ENCODE data around the gene ADD1. TPM values are rescaled to one million over a fixed set of nuclear protein-coding genes. Genes with fewer than 3 reads are reported as not detected.

Gene ADD1
- total and polyA plus RNA-seq, 2 experiments from 2014 or later: 175 to 219 TPM

DNA sequence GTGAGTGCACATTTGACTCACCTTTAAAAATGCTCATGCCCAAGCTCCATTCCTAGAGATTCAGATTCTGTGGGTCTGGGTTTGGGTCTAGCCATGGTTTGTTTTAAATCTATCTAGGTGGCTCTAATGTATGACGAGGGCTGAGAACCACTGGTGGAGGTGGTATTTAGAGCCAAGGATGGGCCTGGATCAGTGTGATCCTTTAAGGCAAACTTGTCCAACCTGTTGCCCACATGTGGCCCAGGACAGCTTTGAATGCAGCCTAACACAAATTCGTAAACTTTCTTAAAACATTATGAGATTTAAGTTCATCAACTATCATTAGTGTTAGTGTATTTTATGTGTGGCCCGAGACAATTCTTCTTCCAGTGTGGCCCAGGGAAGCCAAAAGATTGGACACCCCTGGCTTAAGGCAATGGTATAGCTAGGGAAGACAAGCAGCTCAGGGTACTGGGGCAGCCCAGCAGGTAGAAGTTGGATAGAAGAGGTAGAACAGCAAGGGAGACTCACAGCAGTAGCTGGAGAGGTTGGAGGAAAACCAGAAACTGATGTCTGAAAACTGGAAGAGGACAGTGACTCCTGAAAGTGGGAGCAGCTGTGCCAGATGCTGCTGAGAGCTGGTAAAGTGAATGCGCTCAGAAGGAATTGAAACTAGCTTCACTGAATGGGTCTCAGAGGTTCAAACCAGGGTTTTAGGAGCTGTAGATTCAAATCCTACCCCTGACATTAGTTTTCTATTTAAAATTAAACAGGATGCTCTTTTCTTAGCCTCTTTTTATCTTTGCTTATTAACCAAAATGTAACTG lies 18.2 kb downstream of the ADD1 start:
- no peak overlapping the region for H2AFZ ChIP-seq
- in situ Hi-C loops (cut with MboI): no loop called here
- no peaks in the 10 kb centered on the region for H3K36me3 ChIP-seq (ENCODE audit: low read depth)
- peak overlapping the region; percentile 33; the same call in 1 of the 2 replicates for H3K27ac ChIP-seq
- H3K9me2 ChIP-seq (ENCODE audit: insufficient read depth): no peaks in the 10 kb centered on the region
- no peak overlapping the region for H3K4me2 ChIP-seq (ENCODE audit: unreplicated experiment)
- TF ChIP-seq EZH2phosphoT487 (IDR thresholded peaks at IDR 0.05; ENCODE audit: insufficient read depth, low read depth) (no peak), EZH2 (IDR thresholded peaks at IDR 0.05; ENCODE audit: insufficient read depth, poor library complexity, severe bottlenecking) (no peak)
- no peak overlapping the region for H3K9ac ChIP-seq
- H4K20me1 ChIP-seq (ENCODE audit: insufficient read depth): peaks cover 48% of the 10 kb centered on the region; the same call in 1 of the 2 replicates
- H3K79me2 ChIP-seq (ENCODE audit: insufficient read depth): peaks cover 100% of the 10 kb centered on the region
- H3K4me1 ChIP-seq (ENCODE audit: insufficient read depth): peaks cover 43% of the 10 kb centered on the region
- WGBS, 2 experiments (ENCODE audit: low coverage in 1 of 2, low lambda C conversion rate in 2 of 2, missing lambda C conversion rate in 2 of 2): 57 to 59% methylated on average over 4 of the region's 4 CpGs
- H3F3A ChIP-seq (ENCODE audit: insufficient read depth): peaks cover 39% of the 10 kb centered on the region
- no peak overlapping the region for H3K4me3 ChIP-seq
- H3K9me3 ChIP-seq (ENCODE audit: low read depth): no peaks in the 10 kb centered on the region
- DNase-seq: peak; percentile 43
- H3K27me3 ChIP-seq (replicated peaks; ENCODE audit: insufficient read depth): no peaks in the 10 kb centered on the region

DNA sequence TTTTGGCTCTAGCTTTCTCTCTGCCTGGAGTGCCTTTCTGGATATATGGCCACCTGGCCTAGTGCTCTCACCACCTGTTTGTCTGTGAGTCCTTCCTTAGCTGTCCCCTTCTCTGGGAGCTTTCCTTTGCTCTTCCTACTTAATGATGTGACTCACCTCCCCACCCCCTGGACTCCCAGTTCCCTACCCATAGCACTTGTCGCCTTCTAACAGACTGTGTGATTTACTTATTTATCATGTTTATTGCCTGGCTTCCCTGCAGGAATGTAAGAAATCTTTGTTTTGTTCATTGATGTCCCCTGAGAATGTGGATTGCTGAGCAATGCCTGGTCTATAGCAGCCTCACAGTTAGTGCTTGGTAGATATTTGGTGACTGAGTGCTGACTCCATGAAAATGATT lies 18.9 kb downstream of the ADD1 start:
- H3K4me1 ChIP-seq (ENCODE audit: insufficient read depth): peaks cover 49% of the 10 kb centered on the region
- H3K36me3 ChIP-seq (ENCODE audit: low read depth): no peaks in the 10 kb centered on the region
- H3K27me3 ChIP-seq (replicated peaks; ENCODE audit: insufficient read depth): no peaks in the 10 kb centered on the region
- H4K20me1 ChIP-seq (ENCODE audit: insufficient read depth): peaks cover 55% of the 10 kb centered on the region; the same call in 1 of the 2 replicates
- no peaks in the 10 kb centered on the region for H3K9me3 ChIP-seq (ENCODE audit: low read depth)
- H3K9ac ChIP-seq: no peak overlapping the region
- 0 to 7% methylated on average over 1 of the region's 1 CpG for WGBS, 2 experiments (ENCODE audit: low coverage in 1 of 2, low lambda C conversion rate in 2 of 2, missing lambda C conversion rate in 2 of 2)
- H3K79me2 ChIP-seq (ENCODE audit: insufficient read depth): peaks cover 100% of the 10 kb centered on the region
- H3K27ac ChIP-seq: peak overlapping the region; percentile 33
- H2AFZ ChIP-seq: no peak overlapping the region
- TF ChIP-seq EZH2phosphoT487 (IDR thresholded peaks at IDR 0.05; ENCODE audit: insufficient read depth, low read depth) (no peak), EZH2 (IDR thresholded peaks at IDR 0.05; ENCODE audit: insufficient read depth, poor library complexity, severe bottlenecking) (no peak)
- H3K4me2 ChIP-seq (ENCODE audit: unreplicated experiment): peak overlapping the region; percentile 28
- no peaks in the 10 kb centered on the region for H3K9me2 ChIP-seq (ENCODE audit: insufficient read depth)
- in situ Hi-C loops (cut with MboI): no loop called here
- H3K4me3 ChIP-seq: no peak overlapping the region
- peaks cover 39% of the 10 kb centered on the region for H3F3A ChIP-seq (ENCODE audit: insufficient read depth)
- peak; percentile 71 for DNase-seq

DNA sequence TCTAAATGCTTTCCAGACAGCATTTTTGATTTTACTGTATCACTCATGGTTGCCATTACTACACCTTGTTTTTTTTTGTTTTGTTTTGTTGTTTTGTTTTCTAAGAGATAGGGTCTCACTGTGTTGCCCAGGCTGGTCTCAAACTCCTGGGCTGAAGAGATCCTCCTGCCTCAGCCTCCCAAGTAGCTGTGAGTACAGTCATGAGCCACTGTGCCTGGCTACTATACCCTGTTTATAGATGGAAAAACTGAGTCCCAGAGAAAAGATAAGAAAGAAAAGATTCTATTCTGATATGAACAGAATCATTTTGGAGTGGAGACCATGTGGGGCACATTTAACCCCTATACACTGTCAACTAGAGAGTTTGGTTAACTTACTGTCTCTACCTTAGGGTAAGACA lies 20.0 kb downstream of the ADD1 start:
- Histone ChIP-seq H3K4me1 (ENCODE audit: insufficient read depth) (peaks cover 53% of the 10 kb centered on the region), H3K9ac (no peak overlapping the region), H3K27me3 (replicated peaks; ENCODE audit: insufficient read depth) (no peaks in the 10 kb centered on the region), H3F3A (ENCODE audit: insufficient read depth) (peaks cover 31% of the 10 kb centered on the region), H3K9me3 (ENCODE audit: low read depth) (no peaks in the 10 kb centered on the region), H4K20me1 (ENCODE audit: insufficient read depth) (peaks cover 62% of the 10 kb centered on the region; the same call in 1 of the 2 replicates), H3K27ac (no peak overlapping the region), H3K36me3 (ENCODE audit: low read depth) (no peaks in the 10 kb centered on the region), H3K4me2 (ENCODE audit: unreplicated experiment) (no peak overlapping the region), H2AFZ (no peak overlapping the region), H3K9me2 (ENCODE audit: insufficient read depth) (no peaks in the 10 kb centered on the region), H3K4me3 (no peak overlapping the region), H3K79me2 (ENCODE audit: insufficient read depth) (peaks cover 100% of the 10 kb centered on the region)
- no peak for TF ChIP-seq EZH2phosphoT487 (IDR thresholded peaks at IDR 0.05; ENCODE audit: insufficient read depth, low read depth)
- TF ChIP-seq EZH2 (IDR thresholded peaks at IDR 0.05; ENCODE audit: insufficient read depth, poor library complexity, severe bottlenecking): no peak
- DNase-seq: no peak
- in situ Hi-C loops (cut with MboI): no loop called here

DNA sequence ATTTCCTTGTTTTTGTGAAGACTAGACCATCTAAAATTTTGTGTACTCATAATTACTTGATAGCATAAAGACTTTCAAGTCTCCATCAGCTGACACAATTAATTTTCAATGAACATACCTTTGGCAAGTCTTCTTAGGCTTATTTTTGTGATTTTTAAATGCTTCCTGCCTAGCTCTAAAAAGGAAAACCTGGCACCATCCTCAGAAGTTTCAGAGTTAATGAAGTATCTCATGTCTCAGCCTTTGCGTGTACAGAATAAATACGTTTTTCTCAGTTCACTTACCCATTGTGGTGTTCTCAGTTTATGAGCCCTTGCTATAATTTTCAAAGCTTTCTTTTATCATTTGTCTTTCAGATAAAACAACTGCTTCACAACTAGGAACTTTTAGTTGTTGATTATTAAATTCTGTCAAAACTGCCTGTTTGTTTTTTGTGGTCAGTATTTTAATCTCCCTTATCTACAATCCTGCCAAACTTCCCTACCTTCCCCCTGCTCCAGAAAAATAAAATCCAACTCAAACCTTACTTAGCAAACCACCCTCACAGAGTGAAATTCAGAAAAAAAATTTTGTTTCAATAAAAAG lies 21.6 kb downstream of the ADD1 start:
- H3K9ac ChIP-seq: no peak overlapping the region
- H3K27me3 ChIP-seq (replicated peaks; ENCODE audit: insufficient read depth): no peaks in the 10 kb centered on the region
- peaks cover 27% of the 10 kb centered on the region for H3F3A ChIP-seq (ENCODE audit: insufficient read depth)
- 75 to 86% methylated on average over 2 of the region's 2 CpGs for WGBS, 2 experiments (ENCODE audit: low coverage in 1 of 2, low lambda C conversion rate in 2 of 2, missing lambda C conversion rate in 2 of 2)
- no peak overlapping the region for H3K4me3 ChIP-seq
- in situ Hi-C loops (cut with MboI): no loop called here
- peaks cover 52% of the 10 kb centered on the region for H3K4me1 ChIP-seq (ENCODE audit: insufficient read depth)
- H3K36me3 ChIP-seq (ENCODE audit: low read depth): no peaks in the 10 kb centered on the region
- DNase-seq: no peak
- H3K9me3 ChIP-seq (ENCODE audit: low read depth): no peaks in the 10 kb centered on the region
- TF ChIP-seq EZH2phosphoT487 (IDR thresholded peaks at IDR 0.05; ENCODE audit: insufficient read depth, low read depth) (no peak), EZH2 (IDR thresholded peaks at IDR 0.05; ENCODE audit: insufficient read depth, poor library complexity, severe bottlenecking) (no peak)
- peaks cover 54% of the 10 kb centered on the region for H4K20me1 ChIP-seq (ENCODE audit: insufficient read depth)
- no peak overlapping the region for H3K27ac ChIP-seq
- peaks cover 100% of the 10 kb centered on the region for H3K79me2 ChIP-seq (ENCODE audit: insufficient read depth)
- H2AFZ ChIP-seq: no peak overlapping the region
- H3K4me2 ChIP-seq (ENCODE audit: unreplicated experiment): no peak overlapping the region
- no peaks in the 10 kb centered on the region for H3K9me2 ChIP-seq (ENCODE audit: insufficient read depth)

Measured in GM23248 (cell line).